CD4-positive, alpha-beta T cell (primary cell): ENCODE data around the gene WNT1. TPM values are rescaled to one million over a fixed set of nuclear protein-coding genes. Genes with fewer than 3 reads are reported as not detected.

Experiments used
- ATAC-seq: fragments of 200-7000 bp; cut with Tn5 transposase; one replicate; pipeline ENCODE4 v1.10.0; 2022; ENCODE audit warnings: mild to moderate bottlenecking; ENCODE audit not compliant: poor library complexity
- CTCF ChIA-PET: fragments of 350-600 bp; sonication (Branson Sonifier 250); formaldehyde crosslinking; loops from one replicate; lab custom pipeline; 2021; ENCODE audit warnings: antibody characterized with exemption, inconsistent platforms; lab: Charles Lee
- POLR2A ChIA-PET: fragments of 350-600 bp; sonication (Branson Sonifier 250); formaldehyde crosslinking; loops from one replicate; lab custom pipeline; 2021; ENCODE audit warnings: antibody characterized with exemption, inconsistent platforms; lab: Charles Lee
- DNase-seq, 14 experiments: peaks; one replicate each; pipeline ENCODE4 v3.0.0-alpha.2; 2013 to 2020; ENCODE audit warnings: mixed read lengths in 2 of 14
- H3K27ac ChIP-seq, 2 donors: one replicate each; pipeline versions ENCODE4 v1.5.1 to v1.7.0; 2013; ENCODE audit warnings: low read length in 2 of 2, low read depth in 1 of 2, mild to moderate bottlenecking in 1 of 2
- H3K27me3 ChIP-seq, 2 experiments: 1 replicate in 1 of 2; 2 replicates in 1 of 2; pipeline versions ENCODE4 v1.6.1 to v1.7.0; 2013; ENCODE audit warnings: low read length in 2 of 2, control low read depth in 1 of 2, mild to moderate bottlenecking in 1 of 2, moderate library complexity in 1 of 2; ENCODE audit not compliant: insufficient read depth in 2 of 2, control insufficient read depth in 1 of 2
- H3K36me3 ChIP-seq: one replicate; pipeline ENCODE4 v1.6.1; 2013; ENCODE audit warnings: low read length, control low read depth; ENCODE audit not compliant: insufficient read depth
- H3K4me1 ChIP-seq: one replicate; pipeline ENCODE4 v1.6.1; 2013; ENCODE audit warnings: low read length, control low read depth; ENCODE audit not compliant: insufficient read depth
- H3K4me3 ChIP-seq: one replicate; pipeline ENCODE4 v1.5.1; 2013; ENCODE audit warnings: mild to moderate bottlenecking, low read length, moderate library complexity
- H3K9me3 ChIP-seq, 2 experiments: 1 replicate in 1 of 2; 2 replicates in 1 of 2; pipeline versions ENCODE4 v1.6.1 to v1.7.0; 2013; ENCODE audit warnings: low read length in 2 of 2, mild to moderate bottlenecking in 2 of 2, control low read depth in 1 of 2, moderate library complexity in 1 of 2; ENCODE audit not compliant: control insufficient read depth in 1 of 2, insufficient read depth in 1 of 2
- H3K27ac Mint-ChIP-seq: one replicate; pipeline ENCODE4 v1.8.0; 2020; ENCODE audit warnings: mixed read lengths
- H3K27me3 Mint-ChIP-seq: one replicate; pipeline ENCODE4 v1.8.0; 2021; ENCODE audit warnings: mixed read lengths
- H3K36me3 Mint-ChIP-seq: one replicate; pipeline ENCODE4 v1.8.0; 2021; ENCODE audit warnings: low read depth, mixed read lengths
- H3K4me1 Mint-ChIP-seq: one replicate; pipeline ENCODE4 v1.8.0; 2021; ENCODE audit warnings: low read depth, mixed read lengths
- H3K4me3 Mint-ChIP-seq: one replicate; pipeline ENCODE4 v1.8.0; 2020; ENCODE audit warnings: mild to moderate bottlenecking, mixed read lengths
- H3K9me3 Mint-ChIP-seq: one replicate; pipeline ENCODE4 v1.8.0; 2020; ENCODE audit warnings: mixed read lengths
- intact Hi-C, 2 experiments: fragments of 100-400 bp; cut with DNase I in 1 of 2; cut with micrococcal nuclease in 1 of 2; formaldehyde crosslinking; loops; one replicate each; pipeline versions ENCODE4 v1.15.1 to v1.9.0; 2023 to 2025; cut with DNase I, micrococcal nuclease
- total RNA-seq, 174 experiments: library from RNA in 2 of 174; stranded (reverse) in 2 of 174; gene quantifications; one replicate each; pipeline ENCODE4 v1.2.3 and lab custom pipeline; 2021 to 2026
- TF ChIP-seq, protein P1 (sequence below): fragments of 200-600 bp; IDR thresholded peaks from one replicate; pipeline ENCODE4 v1.8.0; 2022; ENCODE audit warnings: antibody characterized with exemption, mild to moderate bottlenecking

WNT1 gene
- total RNA-seq, 2 experiments from 2014 or later: 1.8 to 2.7 TPM

DNA sequence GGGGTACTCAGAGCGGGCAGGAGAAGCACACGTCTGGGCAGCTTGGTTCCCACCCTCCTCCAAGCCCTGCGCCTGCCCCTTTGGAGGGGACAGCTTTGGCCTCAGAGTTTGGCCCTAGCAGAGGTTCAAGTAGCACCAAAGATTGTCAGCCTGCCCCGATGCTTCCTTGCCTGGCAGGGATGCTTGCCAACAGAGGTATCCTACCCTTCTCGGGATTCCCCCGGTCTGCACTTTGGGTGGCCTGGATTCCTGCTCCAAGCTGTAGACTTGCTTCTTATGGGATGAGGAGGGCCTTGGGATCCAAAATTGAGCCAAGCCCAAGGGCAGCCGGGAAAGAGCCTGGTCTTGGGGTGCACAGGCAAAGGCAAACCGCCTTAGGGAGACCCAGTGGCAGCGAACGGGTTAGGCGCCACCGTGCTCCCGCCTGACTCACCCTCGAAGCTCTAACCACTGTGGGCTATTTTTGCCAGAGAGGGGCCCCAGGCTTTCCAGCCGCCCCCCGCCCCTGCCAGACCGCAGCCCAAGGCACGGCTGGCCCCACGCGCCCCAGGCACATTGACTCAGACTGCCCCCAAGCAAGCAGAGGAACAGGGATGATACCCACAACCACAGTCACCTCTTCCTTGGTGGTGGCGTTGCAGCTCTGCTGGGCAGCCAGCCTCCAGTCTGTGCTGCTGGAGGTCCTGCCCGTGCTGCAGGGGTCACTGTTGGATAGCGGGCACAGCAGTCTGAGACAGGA is 5.7 kb upstream of the WNT1 start:
- TF ChIP-seq, protein P1, sequence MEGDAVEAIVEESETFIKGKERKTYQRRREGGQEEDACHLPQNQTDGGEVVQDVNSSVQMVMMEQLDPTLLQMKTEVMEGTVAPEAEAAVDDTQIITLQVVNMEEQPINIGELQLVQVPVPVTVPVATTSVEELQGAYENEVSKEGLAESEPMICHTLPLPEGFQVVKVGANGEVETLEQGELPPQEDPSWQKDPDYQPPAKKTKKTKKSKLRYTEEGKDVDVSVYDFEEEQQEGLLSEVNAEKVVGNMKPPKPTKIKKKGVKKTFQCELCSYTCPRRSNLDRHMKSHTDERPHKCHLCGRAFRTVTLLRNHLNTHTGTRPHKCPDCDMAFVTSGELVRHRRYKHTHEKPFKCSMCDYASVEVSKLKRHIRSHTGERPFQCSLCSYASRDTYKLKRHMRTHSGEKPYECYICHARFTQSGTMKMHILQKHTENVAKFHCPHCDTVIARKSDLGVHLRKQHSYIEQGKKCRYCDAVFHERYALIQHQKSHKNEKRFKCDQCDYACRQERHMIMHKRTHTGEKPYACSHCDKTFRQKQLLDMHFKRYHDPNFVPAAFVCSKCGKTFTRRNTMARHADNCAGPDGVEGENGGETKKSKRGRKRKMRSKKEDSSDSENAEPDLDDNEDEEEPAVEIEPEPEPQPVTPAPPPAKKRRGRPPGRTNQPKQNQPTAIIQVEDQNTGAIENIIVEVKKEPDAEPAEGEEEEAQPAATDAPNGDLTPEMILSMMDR: no peak
- Histone ChIP-seq H3K4me1 (peaks cover 52% of the 10 kb centered on the region), H3K27ac (no peak overlapping the region), H3K36me3 (no peaks in the 10 kb centered on the region), H3K4me3 (no peak overlapping the region), H3K27me3 (peaks cover 48 to 51% of the 10 kb centered on the region in 2 experiments), H3K9me3 (peaks cover 0 to 11% of the 10 kb centered on the region in 2 experiments)
- Mint-ChIP-seq H3K9me3 (no peaks in the 10 kb centered on the region), H3K27ac (no peak overlapping the region), H3K27me3 (peaks cover 70% of the 10 kb centered on the region), H3K36me3 (no peaks in the 10 kb centered on the region), H3K4me1 (peaks cover 30% of the 10 kb centered on the region), H3K4me3 (no peak overlapping the region)
- ChIA-PET CTCF (interaction anchor here (0.9 to 1.7 kb wide), 2 partner anchors 8 to 119 kb away, joined by 3 to 4 read pairs; no protein-coding TSS in a partner anchor), POLR2A (interaction anchor here (1.1 to 3.7 kb wide), 2 partner anchors 7 to 47 kb away, joined by 3 to 26 read pairs; partner anchors contain the start of genes FKBP11 and WNT1)
- DNase-seq (peak in 2 of 14 experiments; percentile 10 to 49), ATAC-seq (no peak)
- intact Hi-C loops: no loop called here

GRCh38 chr12:48972952-48973483 is 5.1 kb upstream of the WNT1 start:
- ATAC-seq: no peak
- intact Hi-C loops: no loop called here
- H3K27ac Mint-ChIP-seq: no peak overlapping the region
- CTCF ChIA-PET: interaction anchor here (0.6 to 1.3 kb wide), 3 partner anchors 16 to 1552 kb away, joined by 3 to 5 read pairs (median 4); no protein-coding TSS in a partner anchor
- Histone ChIP-seq H3K27ac (no peak overlapping the region), H3K36me3 (no peaks in the 10 kb centered on the region), H3K4me3 (no peak overlapping the region), H3K9me3 (peaks cover 0 to 11% of the 10 kb centered on the region in 2 experiments), H3K27me3 (peaks cover 48 to 57% of the 10 kb centered on the region in 2 experiments), H3K4me1 (peaks cover 58% of the 10 kb centered on the region)
- no peaks in the 10 kb centered on the region for H3K9me3 Mint-ChIP-seq
- H3K4me1 Mint-ChIP-seq: peaks cover 36% of the 10 kb centered on the region
- TF ChIP-seq, protein P1: no peak
- H3K27me3 Mint-ChIP-seq: peaks cover 75% of the 10 kb centered on the region
- POLR2A ChIA-PET: no interaction called here
- no peaks in the 10 kb centered on the region for H3K36me3 Mint-ChIP-seq
- no peak overlapping the region for H3K4me3 Mint-ChIP-seq
- DNase-seq: no peak

GRCh38 chr12:48973531-48973930 is 4.6 kb upstream of the WNT1 start:
- Histone ChIP-seq H3K27ac (no peak overlapping the region), H3K9me3 (peaks cover 0 to 11% of the 10 kb centered on the region in 2 experiments), H3K27me3 (peaks cover 49 to 61% of the 10 kb centered on the region in 2 experiments), H3K36me3 (no peaks in the 10 kb centered on the region), H3K4me3 (no peak overlapping the region), H3K4me1 (peaks cover 64% of the 10 kb centered on the region)
- ATAC-seq: no peak
- peak in 1 of 14 experiments; percentile 27 for DNase-seq
- H3K4me1 Mint-ChIP-seq: peaks cover 37% of the 10 kb centered on the region
- ChIA-PET CTCF (interaction anchor here (0.6 to 1.3 kb wide), 4 partner anchors 15 to 1553 kb away, joined by 3 to 5 read pairs (median 4); no protein-coding TSS in a partner anchor), POLR2A (no interaction called here)
- H3K36me3 Mint-ChIP-seq: no peaks in the 10 kb centered on the region
- TF ChIP-seq, protein P1: no peak
- no peak overlapping the region for H3K4me3 Mint-ChIP-seq
- H3K27me3 Mint-ChIP-seq: peaks cover 76% of the 10 kb centered on the region
- intact Hi-C loops: no loop called here
- H3K27ac Mint-ChIP-seq: no peak overlapping the region
- no peaks in the 10 kb centered on the region for H3K9me3 Mint-ChIP-seq
